ENCODE measurements around the gene SPTBN2.

Gene SPTBN2

DNA sequence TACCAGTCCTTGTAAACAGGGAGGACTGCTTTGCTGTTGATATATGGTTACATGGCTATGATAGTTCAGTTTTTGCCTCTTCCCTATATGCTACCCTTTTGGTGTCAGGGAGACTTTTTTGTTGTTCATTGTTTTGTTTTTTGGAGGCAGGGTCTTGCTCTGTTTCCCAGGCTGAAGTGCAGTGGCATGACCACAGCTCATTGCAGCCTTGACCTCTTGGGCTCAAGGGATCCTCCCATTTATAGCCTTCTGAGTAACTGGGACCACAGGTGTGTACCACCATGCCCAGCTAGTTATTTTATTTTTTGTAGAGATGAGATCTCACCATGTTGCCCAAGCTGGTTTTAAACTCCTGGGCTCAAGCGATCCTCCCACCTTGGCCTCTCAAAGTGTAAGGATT, 38.6 kb upstream of the SPTBN2 start:
- TF ChIP-seq, protein P1, sequence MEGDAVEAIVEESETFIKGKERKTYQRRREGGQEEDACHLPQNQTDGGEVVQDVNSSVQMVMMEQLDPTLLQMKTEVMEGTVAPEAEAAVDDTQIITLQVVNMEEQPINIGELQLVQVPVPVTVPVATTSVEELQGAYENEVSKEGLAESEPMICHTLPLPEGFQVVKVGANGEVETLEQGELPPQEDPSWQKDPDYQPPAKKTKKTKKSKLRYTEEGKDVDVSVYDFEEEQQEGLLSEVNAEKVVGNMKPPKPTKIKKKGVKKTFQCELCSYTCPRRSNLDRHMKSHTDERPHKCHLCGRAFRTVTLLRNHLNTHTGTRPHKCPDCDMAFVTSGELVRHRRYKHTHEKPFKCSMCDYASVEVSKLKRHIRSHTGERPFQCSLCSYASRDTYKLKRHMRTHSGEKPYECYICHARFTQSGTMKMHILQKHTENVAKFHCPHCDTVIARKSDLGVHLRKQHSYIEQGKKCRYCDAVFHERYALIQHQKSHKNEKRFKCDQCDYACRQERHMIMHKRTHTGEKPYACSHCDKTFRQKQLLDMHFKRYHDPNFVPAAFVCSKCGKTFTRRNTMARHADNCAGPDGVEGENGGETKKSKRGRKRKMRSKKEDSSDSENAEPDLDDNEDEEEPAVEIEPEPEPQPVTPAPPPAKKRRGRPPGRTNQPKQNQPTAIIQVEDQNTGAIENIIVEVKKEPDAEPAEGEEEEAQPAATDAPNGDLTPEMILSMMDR (IDR thresholded peaks at IDR 0.05; ENCODE audit: insufficient read depth, low read length, poor library complexity, severe bottlenecking), result no peak
- no peak for TF ChIP-seq EZH2phosphoT487 (conservative IDR thresholded peaks at IDR 0.05; ENCODE audit: low read length)
- Histone ChIP-seq H3K79me2 (ENCODE audit: insufficient read depth, low read length) (no peaks in the 10 kb centered on the region), H3K36me3 (ENCODE audit: low read length) (peaks cover 20% of the 10 kb centered on the region; the same call in 1 of the 2 replicates), H3K4me2 (ENCODE audit: low read depth, low read length, poor library complexity, severe bottlenecking) (no peak overlapping the region), H4K20me1 (ENCODE audit: low read depth, low read length) (no peaks in the 10 kb centered on the region), H3K9me2 (replicated peaks; ENCODE audit: insufficient read depth, low read length) (no peaks in the 10 kb centered on the region), H3K9ac (ENCODE audit: low read length) (no peak overlapping the region), H3K27me3 (ENCODE audit: low read length) (no peaks in the 10 kb centered on the region), H3K4me3 (ENCODE audit: insufficient read depth, low read length, poor library complexity, severe bottlenecking) (no peak overlapping the region), H3F3A (ENCODE audit: insufficient read depth) (peaks cover 8% of the 10 kb centered on the region; the same call in 1 of the 2 replicates), H3K9me3 (ENCODE audit: insufficient read depth, low read length) (no peaks in the 10 kb centered on the region), H2AFZ (ENCODE audit: low read depth, low read length, severe bottlenecking) (no peak overlapping the region), H3K27ac (ENCODE audit: low read depth, low read length) (no peak overlapping the region)

DNA sequence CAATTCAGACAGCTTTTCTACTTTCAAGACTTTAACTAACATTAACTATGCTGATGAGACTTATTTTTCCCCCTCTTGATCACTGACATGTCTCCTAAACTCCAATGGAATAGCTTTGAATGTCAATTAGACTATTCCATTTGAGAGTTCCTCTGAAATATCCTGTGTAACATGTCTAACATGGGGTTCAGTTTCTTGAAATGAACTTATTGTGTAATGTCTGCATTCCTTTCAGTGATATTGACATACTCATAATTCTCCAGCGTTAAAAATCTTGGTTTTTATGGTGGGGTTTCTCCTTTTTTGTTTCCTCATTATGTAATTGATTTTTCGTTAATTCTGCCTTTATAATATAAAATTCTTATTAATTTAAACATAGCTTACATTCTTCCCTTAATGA, 37.7 kb upstream of the SPTBN2 start:
- H3K36me3 ChIP-seq (ENCODE audit: low read length), result peaks cover 21% of the 10 kb centered on the region; the same call in 1 of the 2 replicates
- no peak overlapping the region for H3K9ac ChIP-seq (ENCODE audit: low read length)
- no peak for TF ChIP-seq EZH2phosphoT487 (conservative IDR thresholded peaks at IDR 0.05; ENCODE audit: low read length)
- TF ChIP-seq, protein P1 (IDR thresholded peaks at IDR 0.05; ENCODE audit: insufficient read depth, low read length, poor library complexity, severe bottlenecking), result no peak
- H4K20me1 ChIP-seq (ENCODE audit: low read depth, low read length), result no peaks in the 10 kb centered on the region
- H3K4me3 ChIP-seq (ENCODE audit: insufficient read depth, low read length, poor library complexity, severe bottlenecking), result no peak overlapping the region
- H3F3A ChIP-seq (ENCODE audit: insufficient read depth), result peaks cover 8% of the 10 kb centered on the region; the same call in 1 of the 2 replicates
- no peaks in the 10 kb centered on the region for H3K9me2 ChIP-seq (replicated peaks; ENCODE audit: insufficient read depth, low read length)
- no peaks in the 10 kb centered on the region for H3K79me2 ChIP-seq (ENCODE audit: insufficient read depth, low read length)
- no peak overlapping the region for H3K4me2 ChIP-seq (ENCODE audit: low read depth, low read length, poor library complexity, severe bottlenecking)
- no peak overlapping the region for H3K27ac ChIP-seq (ENCODE audit: low read depth, low read length)
- no peaks in the 10 kb centered on the region for H3K9me3 ChIP-seq (ENCODE audit: insufficient read depth, low read length)
- no peak overlapping the region for H2AFZ ChIP-seq (ENCODE audit: low read depth, low read length, severe bottlenecking)
- H3K27me3 ChIP-seq (ENCODE audit: low read length), result no peaks in the 10 kb centered on the region

DNA sequence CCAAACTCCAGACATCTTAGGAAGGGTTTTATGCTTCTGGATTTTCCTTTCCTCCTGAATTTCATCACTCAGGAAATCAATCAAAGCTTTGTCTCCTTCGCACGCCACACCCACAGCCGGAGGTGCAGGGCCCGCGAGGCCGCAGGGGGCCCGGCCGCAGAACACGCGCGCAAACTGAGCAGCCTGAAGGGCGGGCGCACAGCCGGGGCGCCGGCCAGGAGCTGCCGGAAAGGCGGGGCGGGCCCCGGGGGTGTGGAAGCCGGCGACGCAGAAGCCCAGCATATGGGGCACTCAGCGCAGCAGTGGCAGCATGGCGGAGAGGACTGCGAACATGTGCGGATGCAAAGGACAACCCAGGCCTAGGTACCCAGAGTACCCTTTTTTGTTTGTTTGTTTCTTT, 33.1 kb upstream of the SPTBN2 start:
- Histone ChIP-seq H3K4me2 (ENCODE audit: low read depth, low read length, poor library complexity, severe bottlenecking) (no peak overlapping the region), H3K27ac (ENCODE audit: low read depth, low read length) (no peak overlapping the region), H3F3A (ENCODE audit: insufficient read depth) (peaks cover 14% of the 10 kb centered on the region; the same call in 1 of the 2 replicates), H3K9me2 (replicated peaks; ENCODE audit: insufficient read depth, low read length) (no peaks in the 10 kb centered on the region), H3K79me2 (ENCODE audit: insufficient read depth, low read length) (no peaks in the 10 kb centered on the region), H3K4me3 (ENCODE audit: insufficient read depth, low read length, poor library complexity, severe bottlenecking) (no peak overlapping the region), H3K9ac (ENCODE audit: low read length) (no peak overlapping the region), H4K20me1 (ENCODE audit: low read depth, low read length) (no peaks in the 10 kb centered on the region), H3K9me3 (ENCODE audit: insufficient read depth, low read length) (no peaks in the 10 kb centered on the region), H2AFZ (ENCODE audit: low read depth, low read length, severe bottlenecking) (no peak overlapping the region), H3K27me3 (ENCODE audit: low read length) (no peaks in the 10 kb centered on the region), H3K36me3 (ENCODE audit: low read length) (peaks cover 19% of the 10 kb centered on the region; the same call in 1 of the 2 replicates)
- TF ChIP-seq EZH2phosphoT487 (conservative IDR thresholded peaks at IDR 0.05; ENCODE audit: low read length), result no peak

DNA sequence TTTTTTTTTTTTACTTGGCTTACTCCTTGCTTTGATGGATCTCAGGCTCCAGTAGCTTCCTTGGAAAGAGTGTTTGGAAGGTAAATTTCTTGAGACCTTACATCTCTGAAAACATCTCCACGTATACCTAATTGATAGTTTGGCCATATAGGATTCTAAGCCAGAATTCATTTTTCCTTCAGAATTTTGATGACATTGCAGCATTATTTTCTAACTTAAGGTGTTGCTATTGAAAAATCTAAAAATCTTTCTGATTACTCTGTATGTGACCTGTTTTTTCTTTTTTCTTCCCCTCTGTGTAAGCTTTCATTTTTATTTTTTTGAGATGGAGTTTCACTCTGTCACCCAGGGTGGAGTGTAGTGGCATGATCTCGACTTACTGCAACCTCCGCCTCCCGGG, 23.1 kb upstream of the SPTBN2 start:
- Histone ChIP-seq H2AFZ (ENCODE audit: low read depth, low read length, severe bottlenecking) (no peak overlapping the region), H3K9ac (ENCODE audit: low read length) (no peak overlapping the region), H3K79me2 (ENCODE audit: insufficient read depth, low read length) (peaks cover 85% of the 10 kb centered on the region), H3K27me3 (ENCODE audit: low read length) (no peaks in the 10 kb centered on the region), H3F3A (ENCODE audit: insufficient read depth) (peaks cover 5% of the 10 kb centered on the region; the same call in 1 of the 2 replicates), H3K9me2 (replicated peaks; ENCODE audit: insufficient read depth, low read length) (no peaks in the 10 kb centered on the region), H3K9me3 (ENCODE audit: insufficient read depth, low read length) (no peaks in the 10 kb centered on the region), H3K4me3 (ENCODE audit: insufficient read depth, low read length, poor library complexity, severe bottlenecking) (no peak overlapping the region), H3K27ac (ENCODE audit: low read depth, low read length) (no peak overlapping the region), H3K4me2 (ENCODE audit: low read depth, low read length, poor library complexity, severe bottlenecking) (no peak overlapping the region), H4K20me1 (ENCODE audit: low read depth, low read length) (no peaks in the 10 kb centered on the region), H3K36me3 (ENCODE audit: low read length) (no peaks in the 10 kb centered on the region)
- TF ChIP-seq, protein P1 (IDR thresholded peaks at IDR 0.05; ENCODE audit: insufficient read depth, low read length, poor library complexity, severe bottlenecking), result no peak
- no peak for TF ChIP-seq EZH2phosphoT487 (conservative IDR thresholded peaks at IDR 0.05; ENCODE audit: low read length)

Measured in SU-DHL-6 (cell line).